ENCODE measurements around the gene PDLIM5.

PDLIM5 gene

GRCh38 chr4:94488670-94489069 is 36.9 kb downstream of the PDLIM5 start:
- Histone ChIP-seq H3K9ac (ENCODE audit: low read length) (no peak overlapping the region), H3K79me2 (ENCODE audit: control insufficient read depth, insufficient read depth, low read length) (peaks cover 9% of the 10 kb centered on the region), H2BK120ac (ENCODE audit: low read depth, low read length) (no peak overlapping the region), H3K79me1 (ENCODE audit: low read length) (peaks cover 4% of the 10 kb centered on the region), H2BK5ac (ENCODE audit: low read length) (no peak overlapping the region), H4K8ac (ENCODE audit: low read depth, low read length) (no peak overlapping the region), H3K4me3 (ENCODE audit: low read length) (no peak overlapping the region), H3K18ac (ENCODE audit: low read length) (no peak overlapping the region), H3K56ac (ENCODE audit: low read length) (no peak overlapping the region), H3K4me2 (ENCODE audit: low read length) (no peak overlapping the region), H2BK15ac (replicated peaks; ENCODE audit: low read depth) (no peak overlapping the region), H3K27me3 (ENCODE audit: insufficient read depth, low read length, poor library complexity) (no peaks in the 10 kb centered on the region), H3K36me3 (ENCODE audit: control insufficient read depth, insufficient read depth, low read length) (no peaks in the 10 kb centered on the region), H3K23ac (ENCODE audit: low read length) (no peak overlapping the region), H3K4me1 (ENCODE audit: control insufficient read depth, low read depth, low read length) (no peaks in the 10 kb centered on the region), H4K5ac (ENCODE audit: low read length) (no peak overlapping the region), H2AK5ac (ENCODE audit: low read length) (no peak overlapping the region), H3K4ac (ENCODE audit: low read depth, low read length) (no peak overlapping the region), H3K27ac (ENCODE audit: low read depth, low read length) (no peak overlapping the region)
- WGBS (ENCODE audit: extremely low coverage, insufficient coverage, low lambda C conversion rate), result no CpG with 5 or more reads among the region's 4 CpGs
- DNase-seq, result no peak

- Histone ChIP-seq H3K4me3 (ENCODE audit: low read length) (no peak overlapping the region), H3K79me1 (ENCODE audit: low read length) (peaks cover 2% of the 10 kb centered on the region), H2BK5ac (ENCODE audit: low read length) (no peak overlapping the region), H2AK5ac (ENCODE audit: low read length) (no peak overlapping the region), H3K4me1 (ENCODE audit: control insufficient read depth, low read depth, low read length) (no peaks in the 10 kb centered on the region), H3K27me3 (ENCODE audit: insufficient read depth, low read length, poor library complexity) (no peaks in the 10 kb centered on the region), H3K4ac (ENCODE audit: low read depth, low read length) (no peak overlapping the region), H3K9ac (ENCODE audit: low read length) (no peak overlapping the region), H3K4me2 (ENCODE audit: low read length) (no peak overlapping the region), H3K23ac (ENCODE audit: low read length) (no peak overlapping the region), H3K79me2 (ENCODE audit: control insufficient read depth, insufficient read depth, low read length) (peaks cover 8% of the 10 kb centered on the region), H4K5ac (ENCODE audit: low read length) (no peak overlapping the region), H3K18ac (ENCODE audit: low read length) (no peak overlapping the region), H2BK15ac (replicated peaks; ENCODE audit: low read depth) (no peak overlapping the region), H3K27ac (ENCODE audit: low read depth, low read length) (no peak overlapping the region), H4K8ac (ENCODE audit: low read depth, low read length) (no peak overlapping the region), H3K56ac (ENCODE audit: low read length) (no peak overlapping the region), H2BK120ac (ENCODE audit: low read depth, low read length) (no peak overlapping the region), H3K36me3 (ENCODE audit: control insufficient read depth, insufficient read depth, low read length) (no peaks in the 10 kb centered on the region)
- no CpG with 5 or more reads among the region's 3 CpGs for WGBS (ENCODE audit: extremely low coverage, insufficient coverage, low lambda C conversion rate)
- DNase-seq, result no peak
Measured at GRCh38 chr4:94489098-94489497, 37.4 kb downstream of the PDLIM5 start.

DNA sequence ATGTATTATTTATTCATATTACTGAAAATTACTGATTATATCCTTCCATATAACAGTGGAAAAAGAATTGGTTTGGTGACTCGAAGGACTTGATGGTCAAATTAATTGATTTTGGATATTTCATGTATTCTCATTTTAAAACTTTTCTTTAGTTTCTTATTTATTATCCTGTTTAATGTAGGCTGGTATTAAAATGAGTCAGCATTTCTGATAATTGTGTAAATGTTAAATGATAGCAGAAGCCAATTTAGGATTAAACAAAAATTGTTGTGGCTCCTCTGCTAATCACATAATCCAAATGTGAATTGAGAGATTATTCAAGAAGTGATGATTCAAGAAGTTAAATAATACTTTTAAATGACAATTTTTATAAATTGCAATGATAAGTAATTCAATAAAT is 38.7 kb downstream of the PDLIM5 start:
- Histone ChIP-seq H2BK5ac (ENCODE audit: low read length) (no peak overlapping the region), H3K79me2 (ENCODE audit: control insufficient read depth, insufficient read depth, low read length) (peaks cover 8% of the 10 kb centered on the region), H3K4me3 (ENCODE audit: low read length) (no peak overlapping the region), H3K4me2 (ENCODE audit: low read length) (no peak overlapping the region), H3K4me1 (ENCODE audit: control insufficient read depth, low read depth, low read length) (no peaks in the 10 kb centered on the region), H3K9ac (ENCODE audit: low read length) (no peak overlapping the region), H2AK5ac (ENCODE audit: low read length) (no peak overlapping the region), H3K36me3 (ENCODE audit: control insufficient read depth, insufficient read depth, low read length) (no peaks in the 10 kb centered on the region), H3K79me1 (ENCODE audit: low read length) (peaks cover 3% of the 10 kb centered on the region), H3K4ac (ENCODE audit: low read depth, low read length) (no peak overlapping the region), H4K5ac (ENCODE audit: low read length) (no peak overlapping the region), H3K18ac (ENCODE audit: low read length) (no peak overlapping the region), H3K27ac (ENCODE audit: low read depth, low read length) (no peak overlapping the region), H2BK120ac (ENCODE audit: low read depth, low read length) (no peak overlapping the region), H4K8ac (ENCODE audit: low read depth, low read length) (no peak overlapping the region), H3K27me3 (ENCODE audit: insufficient read depth, low read length, poor library complexity) (no peaks in the 10 kb centered on the region), H2BK15ac (replicated peaks; ENCODE audit: low read depth) (no peak overlapping the region), H3K56ac (ENCODE audit: low read length) (no peak overlapping the region), H3K23ac (ENCODE audit: low read length) (no peak overlapping the region)
- DNase-seq, result no peak
- no CpG with 5 or more reads among the region's 1 CpG for WGBS (ENCODE audit: extremely low coverage, insufficient coverage, low lambda C conversion rate)

- Histone ChIP-seq H4K8ac (ENCODE audit: low read depth, low read length) (no peak overlapping the region), H3K18ac (ENCODE audit: low read length) (no peak overlapping the region), H3K23ac (ENCODE audit: low read length) (no peak overlapping the region), H3K9ac (ENCODE audit: low read length) (no peak overlapping the region), H3K27ac (ENCODE audit: low read depth, low read length) (no peak overlapping the region), H3K4ac (ENCODE audit: low read depth, low read length) (no peak overlapping the region), H2BK120ac (ENCODE audit: low read depth, low read length) (no peak overlapping the region), H3K4me1 (ENCODE audit: control insufficient read depth, low read depth, low read length) (no peaks in the 10 kb centered on the region), H3K79me1 (ENCODE audit: low read length) (peaks cover 5% of the 10 kb centered on the region), H3K79me2 (ENCODE audit: control insufficient read depth, insufficient read depth, low read length) (peaks cover 8% of the 10 kb centered on the region), H3K27me3 (ENCODE audit: insufficient read depth, low read length, poor library complexity) (no peaks in the 10 kb centered on the region), H4K5ac (ENCODE audit: low read length) (no peak overlapping the region), H3K36me3 (ENCODE audit: control insufficient read depth, insufficient read depth, low read length) (no peaks in the 10 kb centered on the region), H2BK5ac (ENCODE audit: low read length) (no peak overlapping the region), H2BK15ac (replicated peaks; ENCODE audit: low read depth) (no peak overlapping the region), H3K4me2 (ENCODE audit: low read length) (no peak overlapping the region), H3K4me3 (ENCODE audit: low read length) (no peak overlapping the region), H3K56ac (ENCODE audit: low read length) (no peak overlapping the region), H2AK5ac (ENCODE audit: low read length) (no peak overlapping the region)
- WGBS (ENCODE audit: extremely low coverage, insufficient coverage, low lambda C conversion rate), result no CpG with 5 or more reads among the region's 2 CpGs
- no peak for DNase-seq
Measured at GRCh38 chr4:94491322-94491721, 39.6 kb downstream of the PDLIM5 start.

DNA sequence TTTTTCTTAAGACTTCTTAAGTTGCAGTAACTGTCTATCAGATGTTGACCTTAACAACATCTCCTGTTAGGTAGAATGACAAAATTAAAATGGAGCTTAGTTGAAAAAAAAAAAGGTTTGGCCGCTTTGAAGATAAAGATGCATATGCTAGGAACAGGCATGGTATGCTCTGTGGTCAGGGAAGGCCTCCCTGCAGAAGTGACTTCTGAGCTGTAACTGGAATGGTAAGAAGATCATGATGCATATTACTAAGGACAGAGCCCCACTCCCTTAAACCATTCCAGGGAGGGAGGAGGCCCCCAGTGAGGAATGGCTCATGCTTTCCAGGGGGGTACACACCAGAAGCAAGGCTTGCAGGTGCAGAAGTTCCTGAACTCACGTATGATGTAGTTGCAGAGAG is 43.7 kb downstream of the PDLIM5 start:
- no CpG with 5 or more reads among the region's 2 CpGs for WGBS (ENCODE audit: extremely low coverage, insufficient coverage, low lambda C conversion rate)
- no peaks in the 10 kb centered on the region for H3K27me3 ChIP-seq (ENCODE audit: insufficient read depth, low read length, poor library complexity)
- no peaks in the 10 kb centered on the region for H3K4me1 ChIP-seq (ENCODE audit: control insufficient read depth, low read depth, low read length)
- no peak overlapping the region for H3K9ac ChIP-seq (ENCODE audit: low read length)
- no peak overlapping the region for H3K4ac ChIP-seq (ENCODE audit: low read depth, low read length)
- H2AK5ac ChIP-seq (ENCODE audit: low read length), result no peak overlapping the region
- H3K4me3 ChIP-seq (ENCODE audit: low read length), result no peak overlapping the region
- no peak overlapping the region for H4K5ac ChIP-seq (ENCODE audit: low read length)
- H4K8ac ChIP-seq (ENCODE audit: low read depth, low read length), result no peak overlapping the region
- H3K27ac ChIP-seq (ENCODE audit: low read depth, low read length), result no peak overlapping the region
- H3K79me1 ChIP-seq (ENCODE audit: low read length), result peaks cover 6% of the 10 kb centered on the region
- no peaks in the 10 kb centered on the region for H3K36me3 ChIP-seq (ENCODE audit: control insufficient read depth, insufficient read depth, low read length)
- H3K4me2 ChIP-seq (ENCODE audit: low read length), result no peak overlapping the region
- H3K18ac ChIP-seq (ENCODE audit: low read length), result no peak overlapping the region
- no peak overlapping the region for H2BK15ac ChIP-seq (replicated peaks; ENCODE audit: low read depth)
- no peak overlapping the region for H3K23ac ChIP-seq (ENCODE audit: low read length)
- no peak overlapping the region for H3K56ac ChIP-seq (ENCODE audit: low read length)
- H2BK120ac ChIP-seq (ENCODE audit: low read depth, low read length), result no peak overlapping the region
- H2BK5ac ChIP-seq (ENCODE audit: low read length), result no peak overlapping the region
- DNase-seq, result no peak
- H3K79me2 ChIP-seq (ENCODE audit: control insufficient read depth, insufficient read depth, low read length), result peaks cover 1% of the 10 kb centered on the region

DNA sequence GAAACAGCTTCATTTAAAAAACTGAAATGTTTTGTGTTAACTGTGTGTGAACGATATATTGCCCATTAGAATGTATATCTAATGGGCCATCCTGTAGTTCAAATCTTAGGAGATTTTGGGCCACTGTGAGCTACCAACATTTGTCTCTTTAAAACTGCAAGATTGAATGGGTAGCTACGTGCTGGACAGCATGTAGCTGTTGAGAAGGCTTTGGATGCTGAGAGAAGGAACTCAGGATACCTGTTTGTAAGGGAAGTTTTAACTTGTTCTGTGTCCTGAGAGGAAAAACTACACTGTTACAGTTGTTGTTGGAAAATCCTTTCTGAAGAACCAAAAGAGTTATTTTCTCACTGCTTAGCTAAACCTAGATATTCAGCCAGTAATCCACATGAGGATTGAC is 45.9 kb downstream of the PDLIM5 start:
- Histone ChIP-seq H3K4me1 (ENCODE audit: control insufficient read depth, low read depth, low read length) (no peaks in the 10 kb centered on the region), H3K4ac (ENCODE audit: low read depth, low read length) (no peak overlapping the region), H2BK15ac (replicated peaks; ENCODE audit: low read depth) (no peak overlapping the region), H3K4me2 (ENCODE audit: low read length) (no peak overlapping the region), H3K79me1 (ENCODE audit: low read length) (peaks cover 6% of the 10 kb centered on the region), H3K79me2 (ENCODE audit: control insufficient read depth, insufficient read depth, low read length) (peaks cover 1% of the 10 kb centered on the region), H3K36me3 (ENCODE audit: control insufficient read depth, insufficient read depth, low read length) (no peaks in the 10 kb centered on the region), H3K4me3 (ENCODE audit: low read length) (no peak overlapping the region), H3K27ac (ENCODE audit: low read depth, low read length) (no peak overlapping the region), H3K27me3 (ENCODE audit: insufficient read depth, low read length, poor library complexity) (no peaks in the 10 kb centered on the region), H3K9ac (ENCODE audit: low read length) (no peak overlapping the region), H4K5ac (ENCODE audit: low read length) (no peak overlapping the region), H2BK120ac (ENCODE audit: low read depth, low read length) (no peak overlapping the region), H2AK5ac (ENCODE audit: low read length) (no peak overlapping the region), H3K23ac (ENCODE audit: low read length) (no peak overlapping the region), H3K18ac (ENCODE audit: low read length) (no peak overlapping the region), H2BK5ac (ENCODE audit: low read length) (no peak overlapping the region), H3K56ac (ENCODE audit: low read length) (no peak overlapping the region), H4K8ac (ENCODE audit: low read depth, low read length) (no peak overlapping the region)
- WGBS (ENCODE audit: extremely low coverage, insufficient coverage, low lambda C conversion rate), result no CpG with 5 or more reads among the region's 2 CpGs
- no peak for DNase-seq
